Testis (tissue), 2 donors: ENCODE measurements around the gene CFAP47.

ENCODE experiments used
- POLR2A ChIP-seq: fragments of 450-650 bp; IDR thresholded peaks from one replicate; pipeline ENCODE4 v1.6.1; 2017; ENCODE audit warnings: antibody characterized with exemption, mild to moderate bottlenecking, moderate library complexity
- TF ChIP-seq, protein P1 (sequence below), 3 experiments: fragments of 450-650 bp in 2 of 3; fragments of 200-600 bp in 1 of 3; sonication (generic) in 1 of 3; IDR thresholded peaks; one replicate each; pipeline ENCODE4 v1.5.1; 2016 to 2019; ENCODE audit warnings: antibody characterized with exemption in 3 of 3, mild to moderate bottlenecking in 2 of 3, moderate library complexity in 1 of 3

DNA sequence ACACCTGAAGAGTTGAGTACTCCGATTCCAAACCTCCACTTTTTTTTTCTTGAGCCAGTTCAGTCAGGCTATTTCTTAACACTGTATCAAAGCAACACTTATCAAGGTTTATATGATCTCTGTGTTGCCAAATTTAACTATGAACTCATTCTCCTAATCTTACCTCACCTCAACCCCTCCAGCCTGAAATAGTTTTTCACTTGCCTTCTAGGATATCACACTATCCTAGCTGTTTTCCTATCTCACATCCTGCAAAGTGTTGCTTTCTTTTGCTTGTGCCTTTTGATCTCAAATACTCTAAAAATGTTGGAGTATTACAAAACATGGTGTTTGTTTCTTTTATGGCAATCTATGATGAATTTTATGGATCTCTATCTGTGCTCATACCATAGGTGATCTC, 415.0 kb downstream of the CFAP47 start:
- TF ChIP-seq, protein P1, sequence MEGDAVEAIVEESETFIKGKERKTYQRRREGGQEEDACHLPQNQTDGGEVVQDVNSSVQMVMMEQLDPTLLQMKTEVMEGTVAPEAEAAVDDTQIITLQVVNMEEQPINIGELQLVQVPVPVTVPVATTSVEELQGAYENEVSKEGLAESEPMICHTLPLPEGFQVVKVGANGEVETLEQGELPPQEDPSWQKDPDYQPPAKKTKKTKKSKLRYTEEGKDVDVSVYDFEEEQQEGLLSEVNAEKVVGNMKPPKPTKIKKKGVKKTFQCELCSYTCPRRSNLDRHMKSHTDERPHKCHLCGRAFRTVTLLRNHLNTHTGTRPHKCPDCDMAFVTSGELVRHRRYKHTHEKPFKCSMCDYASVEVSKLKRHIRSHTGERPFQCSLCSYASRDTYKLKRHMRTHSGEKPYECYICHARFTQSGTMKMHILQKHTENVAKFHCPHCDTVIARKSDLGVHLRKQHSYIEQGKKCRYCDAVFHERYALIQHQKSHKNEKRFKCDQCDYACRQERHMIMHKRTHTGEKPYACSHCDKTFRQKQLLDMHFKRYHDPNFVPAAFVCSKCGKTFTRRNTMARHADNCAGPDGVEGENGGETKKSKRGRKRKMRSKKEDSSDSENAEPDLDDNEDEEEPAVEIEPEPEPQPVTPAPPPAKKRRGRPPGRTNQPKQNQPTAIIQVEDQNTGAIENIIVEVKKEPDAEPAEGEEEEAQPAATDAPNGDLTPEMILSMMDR (IDR thresholded peaks at IDR 0.05), result no peak
- no peak for TF ChIP-seq POLR2A
